ENCODE results near the gene PLCD3. TPM values are rescaled to one million over a fixed set of nuclear protein-coding genes. Genes with fewer than 3 reads are reported as not detected.

The PLCD3 gene
- total and polyA plus RNA-seq, 2 donors (not counting 1 experiment from before 2014, with no cell fraction given): 32.8 to 59.8 TPM

DNA sequence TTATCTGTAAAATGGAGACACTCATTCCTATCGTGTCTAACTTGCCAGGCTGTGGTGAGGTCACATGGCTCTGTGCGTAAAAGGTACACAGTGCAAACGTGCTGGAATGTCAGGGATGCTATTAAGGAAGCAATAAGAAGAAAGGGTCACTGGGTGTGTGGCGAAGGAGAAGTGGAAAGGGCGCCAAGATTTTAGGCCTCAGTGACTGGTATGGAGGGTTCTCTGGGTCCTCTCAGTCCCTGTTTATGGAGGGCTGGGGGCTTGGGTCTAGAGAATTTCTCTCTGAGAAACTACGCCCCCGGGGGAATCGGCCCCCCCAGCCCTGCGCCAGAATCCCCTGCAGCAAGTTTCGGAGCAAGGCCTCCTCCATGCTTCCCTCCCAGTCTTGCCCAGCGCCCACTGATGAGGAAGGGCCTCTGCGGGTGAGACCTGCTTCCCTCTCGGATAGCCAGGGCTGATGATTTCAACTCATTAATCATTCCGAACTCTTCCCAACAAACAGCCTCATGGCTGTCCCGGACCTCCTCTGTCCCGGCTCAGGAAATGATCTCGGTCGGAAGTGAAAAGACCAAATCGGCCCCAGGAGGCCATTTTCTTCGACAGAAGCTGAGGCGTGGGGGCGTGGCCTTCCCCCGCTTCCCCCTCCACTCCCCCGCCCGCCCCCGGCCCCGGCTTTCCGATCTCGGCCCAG lies 14.7 kb upstream of the PLCD3 start:
- Histone ChIP-seq H3K27me3 (ENCODE audit: control insufficient read depth, insufficient read depth, low read length) (no peaks in the 10 kb centered on the region), H3K9ac (ENCODE audit: insufficient read depth, low read length) (peak overlapping the region; percentile 89), H3K27ac (ENCODE audit: insufficient read depth, low read length) (peak overlapping the region; percentile 99), H4K20me1 (ENCODE audit: control insufficient read depth, extremely low read depth, insufficient read depth, low read length) (no peaks in the 10 kb centered on the region), H3K4me1 (ENCODE audit: control insufficient read depth, extremely low read depth, insufficient read depth, low read length) (peaks cover 11% of the 10 kb centered on the region), H3K9me3 (ENCODE audit: control insufficient read depth, insufficient read depth, low read depth, low read length) (no peaks in the 10 kb centered on the region), H3K4me2 (ENCODE audit: extremely low read depth, insufficient read depth, low read length) (peak overlapping the region; percentile 79), H3K4me3 (replicated peaks in 1 of 4; ENCODE audit: control extremely low read depth in 1 of 4, insufficient read depth in 1 of 4, low read depth in 3 of 4, low read length in 4 of 4) (peak overlapping the region; percentile 53 to 77 (median 68)), H3K79me2 (ENCODE audit: control insufficient read depth, insufficient read depth, low read length) (peaks cover 34% of the 10 kb centered on the region), H3K36me3 (ENCODE audit: control insufficient read depth, insufficient read depth, low read length) (no peaks in the 10 kb centered on the region), H2AFZ (ENCODE audit: low read length) (peak overlapping the region; percentile 24)
- peak; percentile 65 to 95 for DNase-seq (ENCODE audit: low read depth in 2 of 2)
- TF ChIP-seq, protein P1, sequence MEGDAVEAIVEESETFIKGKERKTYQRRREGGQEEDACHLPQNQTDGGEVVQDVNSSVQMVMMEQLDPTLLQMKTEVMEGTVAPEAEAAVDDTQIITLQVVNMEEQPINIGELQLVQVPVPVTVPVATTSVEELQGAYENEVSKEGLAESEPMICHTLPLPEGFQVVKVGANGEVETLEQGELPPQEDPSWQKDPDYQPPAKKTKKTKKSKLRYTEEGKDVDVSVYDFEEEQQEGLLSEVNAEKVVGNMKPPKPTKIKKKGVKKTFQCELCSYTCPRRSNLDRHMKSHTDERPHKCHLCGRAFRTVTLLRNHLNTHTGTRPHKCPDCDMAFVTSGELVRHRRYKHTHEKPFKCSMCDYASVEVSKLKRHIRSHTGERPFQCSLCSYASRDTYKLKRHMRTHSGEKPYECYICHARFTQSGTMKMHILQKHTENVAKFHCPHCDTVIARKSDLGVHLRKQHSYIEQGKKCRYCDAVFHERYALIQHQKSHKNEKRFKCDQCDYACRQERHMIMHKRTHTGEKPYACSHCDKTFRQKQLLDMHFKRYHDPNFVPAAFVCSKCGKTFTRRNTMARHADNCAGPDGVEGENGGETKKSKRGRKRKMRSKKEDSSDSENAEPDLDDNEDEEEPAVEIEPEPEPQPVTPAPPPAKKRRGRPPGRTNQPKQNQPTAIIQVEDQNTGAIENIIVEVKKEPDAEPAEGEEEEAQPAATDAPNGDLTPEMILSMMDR (conservative IDR thresholded peaks at IDR 0.05 in 1 of 2, IDR thresholded peaks at IDR 0.05 in 1 of 2; ENCODE audit: low read depth in 1 of 2, low read length in 2 of 2): no peak
- TF ChIP-seq EZH2 (IDR thresholded peaks at IDR 0.05; ENCODE audit: low read length, missing control alignments): no peak

DNA sequence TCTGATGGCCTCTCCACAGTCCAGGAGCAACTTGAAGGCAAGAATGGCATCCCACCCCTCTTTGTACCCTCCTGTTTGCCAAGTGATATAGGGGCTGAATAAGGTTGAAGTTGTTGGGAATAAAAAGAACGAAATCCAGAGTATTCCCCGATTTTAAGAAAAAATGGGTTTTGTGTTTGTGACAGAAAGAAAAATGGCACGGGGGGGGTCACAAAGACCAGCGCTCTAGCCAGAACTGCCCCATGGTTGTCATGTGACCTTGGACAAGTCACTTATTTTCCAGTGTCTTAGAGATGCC lies 14.2 kb upstream of the PLCD3 start:
- H3K9me3 ChIP-seq (ENCODE audit: control insufficient read depth, insufficient read depth, low read depth, low read length): no peaks in the 10 kb centered on the region
- H3K4me1 ChIP-seq (ENCODE audit: control insufficient read depth, extremely low read depth, insufficient read depth, low read length): peaks cover 11% of the 10 kb centered on the region
- H3K27me3 ChIP-seq (ENCODE audit: control insufficient read depth, insufficient read depth, low read length): no peaks in the 10 kb centered on the region
- peak overlapping the region; percentile 79 for H3K4me2 ChIP-seq (ENCODE audit: extremely low read depth, insufficient read depth, low read length)
- no peak overlapping the region for H2AFZ ChIP-seq (ENCODE audit: low read length)
- no peak for DNase-seq (ENCODE audit: low read depth in 2 of 2)
- peaks cover 30% of the 10 kb centered on the region for H3K79me2 ChIP-seq (ENCODE audit: control insufficient read depth, insufficient read depth, low read length)
- TF ChIP-seq, protein P1 (conservative IDR thresholded peaks at IDR 0.05 in 1 of 2, IDR thresholded peaks at IDR 0.05 in 1 of 2; ENCODE audit: low read depth in 1 of 2, low read length in 2 of 2): no peak
- TF ChIP-seq EZH2 (IDR thresholded peaks at IDR 0.05; ENCODE audit: low read length, missing control alignments): no peak
- no peak overlapping the region for H3K9ac ChIP-seq (ENCODE audit: insufficient read depth, low read length)
- H3K36me3 ChIP-seq (ENCODE audit: control insufficient read depth, insufficient read depth, low read length): no peaks in the 10 kb centered on the region
- H3K4me3 ChIP-seq (replicated peaks in 1 of 4; ENCODE audit: control extremely low read depth in 1 of 4, insufficient read depth in 1 of 4, low read depth in 3 of 4, low read length in 4 of 4): peak overlapping the region in 2 of 4 experiments; percentile 68 to 77
- no peaks in the 10 kb centered on the region for H4K20me1 ChIP-seq (ENCODE audit: control insufficient read depth, extremely low read depth, insufficient read depth, low read length)
- no peak overlapping the region for H3K27ac ChIP-seq (ENCODE audit: insufficient read depth, low read length)

DNA sequence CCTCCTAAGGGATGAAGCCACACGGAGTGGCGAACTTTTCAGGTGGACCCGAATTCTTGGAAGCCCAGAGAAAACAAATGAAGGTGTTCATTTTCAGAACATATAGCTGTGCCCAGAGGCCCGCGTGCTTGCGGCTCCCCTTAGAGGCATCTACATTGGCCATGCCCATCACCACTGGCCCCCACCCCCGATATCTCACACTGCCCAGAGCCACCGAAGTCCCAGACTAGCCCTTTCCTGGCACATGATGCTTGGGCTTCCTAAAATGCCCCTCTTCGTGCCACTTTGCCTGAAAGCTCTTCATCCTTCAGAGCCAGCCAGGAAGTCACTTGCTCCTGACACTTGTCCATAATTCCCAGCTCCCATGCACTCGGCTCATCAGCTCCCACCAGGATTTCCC lies 13.9 kb upstream of the PLCD3 start:
- no peak overlapping the region for H2AFZ ChIP-seq (ENCODE audit: low read length)
- no peak for DNase-seq (ENCODE audit: low read depth in 2 of 2)
- no peak overlapping the region for H3K4me2 ChIP-seq (ENCODE audit: extremely low read depth, insufficient read depth, low read length)
- no peaks in the 10 kb centered on the region for H3K9me3 ChIP-seq (ENCODE audit: control insufficient read depth, insufficient read depth, low read depth, low read length)
- no peaks in the 10 kb centered on the region for H3K27me3 ChIP-seq (ENCODE audit: control insufficient read depth, insufficient read depth, low read length)
- peaks cover 27% of the 10 kb centered on the region for H3K79me2 ChIP-seq (ENCODE audit: control insufficient read depth, insufficient read depth, low read length)
- no peak overlapping the region for H3K27ac ChIP-seq (ENCODE audit: insufficient read depth, low read length)
- H3K4me1 ChIP-seq (ENCODE audit: control insufficient read depth, extremely low read depth, insufficient read depth, low read length): peaks cover 11% of the 10 kb centered on the region
- H4K20me1 ChIP-seq (ENCODE audit: control insufficient read depth, extremely low read depth, insufficient read depth, low read length): no peaks in the 10 kb centered on the region
- H3K4me3 ChIP-seq (replicated peaks in 1 of 4; ENCODE audit: control extremely low read depth in 1 of 4, insufficient read depth in 1 of 4, low read depth in 3 of 4, low read length in 4 of 4): peak overlapping the region in 1 of 4 experiments; percentile 68
- no peaks in the 10 kb centered on the region for H3K36me3 ChIP-seq (ENCODE audit: control insufficient read depth, insufficient read depth, low read length)
- H3K9ac ChIP-seq (ENCODE audit: insufficient read depth, low read length): no peak overlapping the region
- no peak for TF ChIP-seq EZH2 (IDR thresholded peaks at IDR 0.05; ENCODE audit: low read length, missing control alignments)
- TF ChIP-seq, protein P1 (conservative IDR thresholded peaks at IDR 0.05 in 1 of 2, IDR thresholded peaks at IDR 0.05 in 1 of 2; ENCODE audit: low read depth in 1 of 2, low read length in 2 of 2): no peak
